ENCODE measurements around the gene FHAD1.

DNA sequence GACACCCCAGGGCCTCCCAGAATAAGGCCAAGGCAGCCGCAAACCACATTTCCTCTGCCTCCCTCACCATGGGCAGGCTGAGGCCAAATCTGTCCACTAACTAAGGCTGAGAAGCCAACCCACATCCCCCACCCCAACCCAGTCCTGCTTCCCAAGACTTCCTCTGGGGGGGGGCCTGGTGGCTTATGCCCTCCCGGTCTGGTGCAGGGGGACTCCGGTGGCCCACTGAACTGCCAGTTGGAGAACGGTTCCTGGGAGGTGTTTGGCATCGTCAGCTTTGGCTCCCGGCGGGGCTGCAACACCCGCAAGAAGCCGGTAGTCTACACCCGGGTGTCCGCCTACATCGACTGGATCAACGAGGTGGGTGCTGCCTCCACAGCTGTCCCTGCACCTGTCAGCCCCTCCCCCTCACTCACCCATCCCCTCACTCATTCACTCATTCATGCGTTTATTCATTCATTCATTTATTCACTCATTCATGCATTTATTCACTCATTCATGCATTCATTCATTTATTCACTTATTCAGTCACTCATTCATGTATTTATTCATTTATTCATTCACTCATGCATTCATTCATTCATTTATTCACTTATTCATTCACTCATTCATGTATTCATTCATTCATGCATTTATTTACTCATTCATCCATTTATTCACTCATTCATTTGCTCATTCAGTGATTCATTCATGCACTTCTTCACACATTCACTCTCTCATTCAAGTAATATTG, 198.5 kb downstream of the FHAD1 start:
- TF ChIP-seq, protein P1, sequence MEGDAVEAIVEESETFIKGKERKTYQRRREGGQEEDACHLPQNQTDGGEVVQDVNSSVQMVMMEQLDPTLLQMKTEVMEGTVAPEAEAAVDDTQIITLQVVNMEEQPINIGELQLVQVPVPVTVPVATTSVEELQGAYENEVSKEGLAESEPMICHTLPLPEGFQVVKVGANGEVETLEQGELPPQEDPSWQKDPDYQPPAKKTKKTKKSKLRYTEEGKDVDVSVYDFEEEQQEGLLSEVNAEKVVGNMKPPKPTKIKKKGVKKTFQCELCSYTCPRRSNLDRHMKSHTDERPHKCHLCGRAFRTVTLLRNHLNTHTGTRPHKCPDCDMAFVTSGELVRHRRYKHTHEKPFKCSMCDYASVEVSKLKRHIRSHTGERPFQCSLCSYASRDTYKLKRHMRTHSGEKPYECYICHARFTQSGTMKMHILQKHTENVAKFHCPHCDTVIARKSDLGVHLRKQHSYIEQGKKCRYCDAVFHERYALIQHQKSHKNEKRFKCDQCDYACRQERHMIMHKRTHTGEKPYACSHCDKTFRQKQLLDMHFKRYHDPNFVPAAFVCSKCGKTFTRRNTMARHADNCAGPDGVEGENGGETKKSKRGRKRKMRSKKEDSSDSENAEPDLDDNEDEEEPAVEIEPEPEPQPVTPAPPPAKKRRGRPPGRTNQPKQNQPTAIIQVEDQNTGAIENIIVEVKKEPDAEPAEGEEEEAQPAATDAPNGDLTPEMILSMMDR (conservative IDR thresholded peaks at IDR 0.05 in 1 of 2, IDR thresholded peaks at IDR 0.05 in 1 of 2; ENCODE audit: extremely low read depth in 1 of 2, insufficient read depth in 1 of 2, low read depth in 1 of 2, low read length in 2 of 2), result no peak
- no peak for TF ChIP-seq EZH2 (IDR thresholded peaks at IDR 0.05; ENCODE audit: borderline replicate concordance, low read length)

Data from mammary epithelial cell (primary cell).